GM12864 (cell line): ENCODE measurements around the gene ACSM5.

Source experiments
- DNase-seq: peaks from one replicate; pipeline ENCODE4 v3.0.0-alpha.2; 2011; ENCODE audit warnings: low read depth
- H3K4me3 ChIP-seq: 2 replicates; pipeline ENCODE4 v1.5.1; 2011; ENCODE audit warnings: mild to moderate bottlenecking, low read depth, low read length, control low read depth
- CTCF ChIP-seq: IDR thresholded peaks from 2 replicates; pipeline ENCODE4 v1.5.1; 2011; ENCODE audit warnings: low read depth, mild to moderate bottlenecking, moderate library complexity, low read length, control low read depth, inconsistent platforms; ENCODE audit errors: missing control alignments

Gene ACSM5

GRCh38 chr16:20377181-20377580 lies 32.2 kb upstream of the ACSM5 start:
- TF ChIP-seq CTCF, result no peak
- no peak overlapping the region for H3K4me3 ChIP-seq
- DNase-seq, result no peak

GRCh38 chr16:20380782-20381181 lies 28.6 kb upstream of the ACSM5 start:
- DNase-seq, result no peak
- H3K4me3 ChIP-seq, result no peak overlapping the region
- TF ChIP-seq CTCF, result no peak

GRCh38 chr16:20382202-20382948 lies 27.0 kb upstream of the ACSM5 start:
- H3K4me3 ChIP-seq, result no peak overlapping the region
- no peak for DNase-seq
- no peak for TF ChIP-seq CTCF

- peak; percentile 19 for DNase-seq
- H3K4me3 ChIP-seq, result no peak overlapping the region
- TF ChIP-seq CTCF, result peak; percentile 87
These were observed 26.0 kb upstream of the ACSM5 start for GRCh38 chr16:20383106-20384029.

GRCh38 chr16:20385844-20386832 lies 23.2 kb upstream of the ACSM5 start:
- no peak for DNase-seq
- no peak overlapping the region for H3K4me3 ChIP-seq

More at GRCh38 chr16:20385844-20386832, 23.2 kb upstream of the ACSM5 start:
- TF ChIP-seq CTCF, result peak; percentile 82
